ACC112 (cell line): ENCODE results near the gene MST1.

Source experiments
- H2AFZ ChIP-seq: fragments of 200-600 bp; sonication (generic); one replicate; pipeline ENCODE4 v1.6.0; 2017; ENCODE audit warnings: antibody characterized with exemption, low read length; ENCODE audit not compliant: unreplicated experiment
- H3K27ac ChIP-seq: fragments of 200-600 bp; sonication (generic); 2 replicates; pipeline ENCODE4 v1.5.1; 2014; ENCODE audit warnings: low read depth, mild to moderate bottlenecking, antibody characterized with exemption, low read length, moderate library complexity
- H3K27me3 ChIP-seq: fragments of 200-600 bp; sonication (generic); 2 replicates; pipeline ENCODE4 v1.6.1; 2014; ENCODE audit warnings: mild to moderate bottlenecking, antibody characterized with exemption, low read length, moderate library complexity, mixed read lengths; ENCODE audit not compliant: insufficient read depth
- H3K36me3 ChIP-seq: fragments of 200-600 bp; sonication (generic); 2 replicates; pipeline ENCODE4 v1.6.1; 2016; ENCODE audit warnings: mild to moderate bottlenecking, antibody characterized with exemption, low read length, moderate library complexity, mixed read lengths; ENCODE audit not compliant: insufficient read depth
- H3K4me1 ChIP-seq: fragments of 200-600 bp; sonication (generic); one replicate; pipeline ENCODE4 v1.6.1; 2016; ENCODE audit warnings: low read length, mixed read lengths; ENCODE audit not compliant: insufficient read depth, unreplicated experiment, control insufficient read depth
- H3K4me3 ChIP-seq: fragments of 200-600 bp; sonication (generic); 2 replicates; pipeline ENCODE4 v1.5.1; 2014; ENCODE audit warnings: mild to moderate bottlenecking, low read depth, low read length
- H3K79me2 ChIP-seq: fragments of 200-600 bp; sonication (generic); one replicate; pipeline ENCODE4 v1.6.0; 2016; ENCODE audit warnings: low read length; ENCODE audit not compliant: control insufficient read depth, unreplicated experiment, insufficient read depth

MST1 gene

GRCh38 chr3:49673715-49674496, 15.4 kb downstream of the MST1 start, which contains the start of gene APEH:
Gene APEH (plus strand): TSS chr3:49674351. CDS start chr3:49674402, 51 bp downstream.
- Histone ChIP-seq H3K79me2 (peaks cover 14% of the 10 kb centered on the region), H3K27ac (peak within 1 kb of the TSS; percentile 87), H3K4me3 (peak within 1 kb of the TSS; percentile 88), H3K36me3 (no peaks in the 10 kb centered on the region), H3K27me3 (no peaks in the 10 kb centered on the region), H2AFZ (peak within 1 kb of the TSS; percentile 34), H3K4me1 (peaks cover 10% of the 10 kb centered on the region)

GRCh38 chr3:49673121-49673714, 16.1 kb downstream of the MST1 start:
- no peaks in the 10 kb centered on the region for H3K27me3 ChIP-seq
- peaks cover 14% of the 10 kb centered on the region for H3K79me2 ChIP-seq
- no peaks in the 10 kb centered on the region for H3K36me3 ChIP-seq
- peak overlapping the region; percentile 88 for H3K4me3 ChIP-seq
- peaks cover 15% of the 10 kb centered on the region for H3K4me1 ChIP-seq
- H2AFZ ChIP-seq, result peak overlapping the region; percentile 27
- H3K27ac ChIP-seq, result peak overlapping the region; percentile 87

- Histone ChIP-seq H3K27me3 (no peaks in the 10 kb centered on the region), H3K36me3 (no peaks in the 10 kb centered on the region), H3K27ac (no peak overlapping the region), H3K4me3 (no peak overlapping the region), H3K4me1 (peaks cover 21% of the 10 kb centered on the region), H2AFZ (no peak overlapping the region), H3K79me2 (peaks cover 14% of the 10 kb centered on the region)
Measured at GRCh38 chr3:49671291-49672288, 17.7 kb downstream of the MST1 start.

GRCh38 chr3:49670940-49671290, 18.4 kb downstream of the MST1 start:
- Histone ChIP-seq H3K27ac (no peak overlapping the region), H2AFZ (no peak overlapping the region)

GRCh38 chr3:49669352-49669751, 19.9 kb downstream of the MST1 start:
- Histone ChIP-seq H3K4me3 (no peak overlapping the region), H3K4me1 (peaks cover 13% of the 10 kb centered on the region), H3K79me2 (peaks cover 6% of the 10 kb centered on the region), H3K27ac (no peak overlapping the region), H3K36me3 (no peaks in the 10 kb centered on the region), H2AFZ (no peak overlapping the region), H3K27me3 (no peaks in the 10 kb centered on the region)

More at GRCh38 chr3:49670940-49671290, 18.4 kb downstream of the MST1 start:
- Histone ChIP-seq H3K27me3 (no peaks in the 10 kb centered on the region), H3K79me2 (peaks cover 14% of the 10 kb centered on the region), H3K4me1 (peaks cover 21% of the 10 kb centered on the region), H3K4me3 (no peak overlapping the region), H3K36me3 (no peaks in the 10 kb centered on the region)

DNA sequence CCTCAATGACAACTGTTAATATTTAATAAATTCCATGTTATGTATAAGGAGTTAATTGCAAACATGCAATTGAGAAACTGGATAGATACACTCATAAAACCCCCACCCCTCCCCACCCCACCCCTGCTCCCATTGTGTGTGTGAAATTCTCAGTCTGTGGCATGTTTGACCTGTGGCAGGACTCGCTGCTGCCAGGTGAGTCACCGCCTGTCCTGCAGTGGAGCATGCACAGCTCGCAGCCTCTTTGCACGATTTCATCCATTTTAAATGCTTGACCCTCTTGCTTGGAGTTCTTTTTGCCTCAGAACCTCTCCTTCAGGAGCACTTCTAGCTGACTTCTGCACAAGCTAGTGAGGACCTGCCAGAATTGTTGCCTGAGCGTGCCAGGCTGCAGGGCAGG, 20.4 kb downstream of the MST1 start:
- Histone ChIP-seq H3K4me1 (peaks cover 13% of the 10 kb centered on the region), H3K27me3 (no peaks in the 10 kb centered on the region), H2AFZ (no peak overlapping the region), H3K36me3 (no peaks in the 10 kb centered on the region), H3K79me2 (peaks cover 6% of the 10 kb centered on the region), H3K4me3 (no peak overlapping the region), H3K27ac (no peak overlapping the region)

- Histone ChIP-seq H3K79me2 (peaks cover 5% of the 10 kb centered on the region), H3K27ac (no peak overlapping the region), H2AFZ (no peak overlapping the region), H3K4me3 (no peak overlapping the region), H3K4me1 (peaks cover 13% of the 10 kb centered on the region), H3K27me3 (no peaks in the 10 kb centered on the region), H3K36me3 (no peaks in the 10 kb centered on the region)
Measured at GRCh38 chr3:49668414-49668797, 20.9 kb downstream of the MST1 start.

DNA sequence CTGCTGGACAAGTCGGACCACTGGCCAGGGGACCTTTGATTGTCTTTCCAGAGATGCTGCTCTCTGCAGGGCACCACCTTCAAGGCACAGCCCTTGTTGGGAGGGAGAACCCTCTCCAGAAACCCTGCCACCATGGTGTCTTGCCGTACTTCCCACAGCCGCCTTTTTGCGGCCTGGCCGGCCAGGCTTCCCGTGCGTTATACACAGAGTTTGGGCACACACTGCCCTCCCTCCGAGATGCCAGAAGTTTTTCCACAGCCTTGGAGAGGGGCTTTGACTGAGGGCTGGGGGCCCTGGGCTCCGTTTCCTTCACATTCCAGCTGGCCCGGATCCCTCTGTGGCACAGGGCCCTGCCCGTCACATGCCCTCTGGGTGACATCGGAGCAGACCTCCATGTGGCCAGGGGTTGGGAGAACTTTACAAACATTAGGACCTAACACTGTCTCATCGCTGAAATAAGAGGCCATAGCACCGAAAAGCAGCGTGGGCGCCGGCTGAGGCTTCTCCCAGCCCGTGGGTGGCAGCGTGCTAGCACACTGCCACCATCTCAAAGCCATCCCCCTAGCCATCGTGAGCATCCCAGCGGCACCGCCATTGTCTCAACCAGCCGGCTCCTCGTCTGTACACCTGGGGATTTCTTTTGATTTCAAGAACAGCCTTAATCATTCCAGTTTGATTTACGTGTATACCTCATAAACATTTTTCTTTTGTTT, 21.4 kb downstream of the MST1 start:
- H2AFZ ChIP-seq, result no peak overlapping the region
- H3K36me3 ChIP-seq, result no peaks in the 10 kb centered on the region
- H3K4me3 ChIP-seq, result no peak overlapping the region
- no peak overlapping the region for H3K27ac ChIP-seq
- H3K27me3 ChIP-seq, result no peaks in the 10 kb centered on the region
- peaks cover 13% of the 10 kb centered on the region for H3K4me1 ChIP-seq
- no peaks in the 10 kb centered on the region for H3K79me2 ChIP-seq

DNA sequence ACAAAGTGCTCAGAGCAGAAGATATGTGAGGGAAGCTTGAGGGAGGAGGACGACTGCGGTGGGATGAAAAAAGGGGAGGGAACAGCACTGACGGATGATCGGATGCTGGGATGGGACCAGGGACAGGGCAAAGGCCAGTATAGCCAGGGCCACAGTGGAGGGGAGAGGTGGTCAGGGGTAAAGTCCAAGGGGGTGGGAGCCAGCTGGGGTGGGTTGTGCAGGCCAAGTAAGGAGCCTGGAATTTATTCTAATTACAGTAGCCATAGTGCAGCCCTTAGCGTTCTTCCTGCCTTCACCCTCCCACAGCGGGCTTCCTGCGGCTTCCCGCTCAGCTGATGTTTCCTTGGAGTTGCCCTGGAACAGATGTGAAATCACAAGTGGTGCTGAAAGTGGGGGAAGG, 22.7 kb downstream of the MST1 start:
- Histone ChIP-seq H3K27ac (no peak overlapping the region), H3K27me3 (no peaks in the 10 kb centered on the region), H3K4me1 (peaks cover 10% of the 10 kb centered on the region), H3K36me3 (no peaks in the 10 kb centered on the region), H3K79me2 (no peaks in the 10 kb centered on the region), H2AFZ (no peak overlapping the region), H3K4me3 (no peak overlapping the region)
